ENCODE results near the gene SALL1.

The SALL1 gene

DNA sequence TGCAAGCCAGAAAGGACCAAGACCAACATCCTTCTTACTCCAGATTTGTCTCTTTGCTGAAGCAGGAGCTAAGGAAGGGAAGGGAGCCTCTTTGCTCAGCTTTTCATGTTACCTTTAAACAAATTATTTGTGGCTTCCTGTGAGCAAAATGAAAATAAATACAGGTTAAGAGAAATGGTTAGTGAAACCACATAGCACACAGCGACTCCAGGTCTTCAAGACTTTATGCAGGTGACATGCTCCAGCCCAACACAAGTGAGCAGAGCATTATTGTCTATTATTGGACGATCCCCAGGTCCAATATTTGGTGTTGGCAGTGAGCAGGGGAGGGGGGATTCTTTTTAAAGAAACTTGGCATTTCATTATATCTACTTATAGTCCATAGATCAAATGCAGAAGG is 53.3 kb downstream of the SALL1 start:
- no peak for DNase-seq
- H3K79me1 ChIP-seq (replicated peaks; ENCODE audit: low read length, poor library complexity, severe bottlenecking), result no peaks in the 10 kb centered on the region
- H3K14ac ChIP-seq (ENCODE audit: low read length in 2 of 2), result no peak overlapping the region
- H3K4me3 ChIP-seq (ENCODE audit: insufficient read depth in 1 of 2, low read depth in 1 of 2, low read length in 2 of 2), result no peak overlapping the region
- no peaks in the 10 kb centered on the region for H3K36me3 ChIP-seq (ENCODE audit: control insufficient read depth in 1 of 2, insufficient read depth in 2 of 2, low read depth in 1 of 2, low read length in 2 of 2)
- H3K18ac ChIP-seq (ENCODE audit: low read depth in 1 of 2, low read length in 2 of 2), result no peak overlapping the region
- no peak overlapping the region for H2BK5ac ChIP-seq (ENCODE audit: low read depth, low read length, poor library complexity, severe bottlenecking)
- no peak overlapping the region for H2BK120ac ChIP-seq (ENCODE audit: low read depth, low read length)
- no peak overlapping the region for H3K4me2 ChIP-seq (ENCODE audit: low read length, poor library complexity, severe bottlenecking)
- H3K4me1 ChIP-seq (ENCODE audit: control insufficient read depth, insufficient read depth, low read depth, low read length), result peaks cover 4% of the 10 kb centered on the region
- H3K27ac ChIP-seq (ENCODE audit: low read length, poor library complexity, severe bottlenecking), result no peak overlapping the region
- no peak overlapping the region for H3K23ac ChIP-seq (ENCODE audit: low read length in 2 of 2)
- no peak overlapping the region for H3K9ac ChIP-seq (ENCODE audit: low read length)
- H4K8ac ChIP-seq (ENCODE audit: low read length), result no peak overlapping the region
- H2BK15ac ChIP-seq (ENCODE audit: low read depth, poor library complexity, severe bottlenecking), result no peak overlapping the region
- no peak overlapping the region for H2AFZ ChIP-seq (ENCODE audit: low read depth, low read length)
- WGBS, result 64% methylated on average over 1 of the region's 2 CpGs
- no peak overlapping the region for H3K4ac ChIP-seq (ENCODE audit: low read depth in 1 of 2, low read length in 2 of 2)
- peaks cover 3% of the 10 kb centered on the region for H3K9me3 ChIP-seq (ENCODE audit: control insufficient read depth, low read length)
- peaks cover 16% of the 10 kb centered on the region in 2 experiments for H3K27me3 ChIP-seq (ENCODE audit: control insufficient read depth in 1 of 2, insufficient read depth in 1 of 2, low read length in 2 of 2)
- H4K91ac ChIP-seq (ENCODE audit: low read length), result no peak overlapping the region
- H2AK5ac ChIP-seq (ENCODE audit: low read length, severe bottlenecking), result no peak overlapping the region
- no peak overlapping the region for H2BK12ac ChIP-seq (ENCODE audit: low read length in 2 of 2)

DNA sequence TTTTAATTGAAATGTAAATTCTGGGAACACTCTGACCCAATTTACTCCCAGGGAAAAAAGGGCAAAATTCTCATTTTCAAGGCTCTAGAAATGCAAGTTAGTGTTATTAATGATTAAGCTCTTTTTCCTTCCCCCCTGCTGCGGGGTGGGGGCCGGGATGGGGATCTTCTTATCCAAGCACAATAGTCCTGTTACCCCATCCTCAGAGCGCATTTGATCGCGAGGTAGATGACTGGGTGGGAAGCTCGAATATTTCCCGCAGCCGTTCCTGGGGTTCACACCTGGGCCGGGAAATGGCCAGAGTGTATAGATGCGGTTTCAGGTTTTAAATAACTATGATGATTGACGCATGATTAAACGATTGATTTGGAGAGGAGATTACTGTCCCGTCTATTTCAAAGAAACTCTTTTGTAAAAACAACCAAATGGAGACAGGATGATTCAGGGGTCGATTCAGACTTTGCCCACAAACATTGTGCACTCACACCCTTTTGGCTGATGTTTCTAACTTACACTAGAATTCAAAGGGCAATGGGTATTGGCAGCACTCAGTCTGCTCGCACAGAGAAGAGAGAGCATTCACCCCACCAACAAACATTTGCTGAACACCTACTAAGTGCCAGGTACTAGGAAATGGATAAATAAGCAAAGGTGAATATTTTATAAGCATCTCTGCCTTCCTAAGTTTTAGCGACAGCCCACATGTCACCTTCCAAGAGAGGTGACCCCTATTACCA is 55.0 kb downstream of the SALL1 start:
- peaks cover 9% of the 10 kb centered on the region for H3K9me3 ChIP-seq (ENCODE audit: control insufficient read depth, low read length)
- no peak overlapping the region for H2BK15ac ChIP-seq (ENCODE audit: low read depth, poor library complexity, severe bottlenecking)
- H3K18ac ChIP-seq (ENCODE audit: low read depth in 1 of 2, low read length in 2 of 2), result no peak overlapping the region
- H3K4me3 ChIP-seq (ENCODE audit: insufficient read depth in 1 of 2, low read depth in 1 of 2, low read length in 2 of 2), result no peak overlapping the region
- H2AK5ac ChIP-seq (ENCODE audit: low read length, severe bottlenecking), result no peak overlapping the region
- H4K91ac ChIP-seq (ENCODE audit: low read length), result no peak overlapping the region
- no peak overlapping the region for H3K27ac ChIP-seq (ENCODE audit: low read length, poor library complexity, severe bottlenecking)
- H2BK120ac ChIP-seq (ENCODE audit: low read depth, low read length), result no peak overlapping the region
- no peaks in the 10 kb centered on the region for H3K79me1 ChIP-seq (replicated peaks; ENCODE audit: low read length, poor library complexity, severe bottlenecking)
- no peak overlapping the region for H3K14ac ChIP-seq (ENCODE audit: low read length in 2 of 2)
- no peak overlapping the region for H2BK12ac ChIP-seq (ENCODE audit: low read length in 2 of 2)
- H3K4me2 ChIP-seq (ENCODE audit: low read length, poor library complexity, severe bottlenecking), result no peak overlapping the region
- peaks cover 13% of the 10 kb centered on the region in 2 experiments for H3K27me3 ChIP-seq (ENCODE audit: control insufficient read depth in 1 of 2, insufficient read depth in 1 of 2, low read length in 2 of 2)
- no peak overlapping the region for H2AFZ ChIP-seq (ENCODE audit: low read depth, low read length)
- H3K36me3 ChIP-seq (ENCODE audit: control insufficient read depth in 1 of 2, insufficient read depth in 2 of 2, low read depth in 1 of 2, low read length in 2 of 2), result no peaks in the 10 kb centered on the region
- WGBS, result 77% methylated on average over 15 of the region's 16 CpGs
- no peak overlapping the region for H3K4ac ChIP-seq (ENCODE audit: low read depth in 1 of 2, low read length in 2 of 2)
- no peak overlapping the region for H3K23ac ChIP-seq (ENCODE audit: low read length in 2 of 2)
- H3K4me1 ChIP-seq (ENCODE audit: control insufficient read depth, insufficient read depth, low read depth, low read length), result peaks cover 4% of the 10 kb centered on the region
- H3K9ac ChIP-seq (ENCODE audit: low read length), result no peak overlapping the region
- DNase-seq, result no peak
- no peak overlapping the region for H4K8ac ChIP-seq (ENCODE audit: low read length)
- no peak overlapping the region for H2BK5ac ChIP-seq (ENCODE audit: low read depth, low read length, poor library complexity, severe bottlenecking)

DNA sequence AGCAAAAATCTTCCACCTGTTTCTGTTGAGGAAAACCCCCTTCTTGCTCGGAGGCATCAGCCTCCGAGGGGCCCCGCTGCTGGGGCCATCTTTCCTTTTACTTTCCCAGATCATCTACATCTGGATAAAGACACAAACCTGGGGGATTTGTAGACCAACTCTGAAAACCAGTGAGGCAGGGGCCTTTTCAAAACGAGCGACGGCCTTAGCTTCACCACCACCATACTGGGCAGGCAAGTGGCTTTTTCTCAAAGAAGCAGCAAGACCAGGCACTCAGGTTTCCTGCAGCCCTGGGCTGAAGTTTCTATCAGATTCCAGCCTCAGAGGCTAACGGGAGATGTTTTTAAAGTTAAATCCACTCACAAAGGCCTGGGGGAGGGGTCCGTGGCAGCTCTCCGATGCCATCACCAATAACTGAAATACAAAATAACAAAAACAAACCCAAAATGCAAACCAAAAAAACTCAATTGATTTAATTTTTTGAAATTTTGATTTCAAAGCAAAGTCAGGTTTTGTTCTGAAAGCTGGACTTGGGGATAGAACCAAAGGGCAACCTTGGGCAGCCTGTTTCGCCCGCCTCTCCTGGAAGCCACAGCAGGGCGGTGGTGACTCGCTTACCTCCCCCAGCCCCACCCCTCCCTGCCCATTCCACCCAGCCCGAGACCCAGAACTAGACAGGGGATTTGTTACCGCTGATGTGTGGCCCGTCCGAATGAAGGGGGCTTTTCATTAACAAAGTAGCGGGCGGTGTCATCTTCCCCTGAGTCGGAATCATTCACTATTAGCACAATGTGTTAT is 55.8 kb downstream of the SALL1 start:
- no peak overlapping the region for H2BK12ac ChIP-seq (ENCODE audit: low read length in 2 of 2)
- peaks cover 9% of the 10 kb centered on the region for H3K9me3 ChIP-seq (ENCODE audit: control insufficient read depth, low read length)
- H3K9ac ChIP-seq (ENCODE audit: low read length), result no peak overlapping the region
- no peaks in the 10 kb centered on the region for H3K36me3 ChIP-seq (ENCODE audit: control insufficient read depth in 1 of 2, insufficient read depth in 2 of 2, low read depth in 1 of 2, low read length in 2 of 2)
- WGBS, result 71% methylated on average over 12 of the region's 20 CpGs
- H2BK120ac ChIP-seq (ENCODE audit: low read depth, low read length), result no peak overlapping the region
- DNase-seq, result no peak
- no peak overlapping the region for H3K27ac ChIP-seq (ENCODE audit: low read length, poor library complexity, severe bottlenecking)
- peaks cover 4% of the 10 kb centered on the region for H3K4me1 ChIP-seq (ENCODE audit: control insufficient read depth, insufficient read depth, low read depth, low read length)
- no peak overlapping the region for H3K4ac ChIP-seq (ENCODE audit: low read depth in 1 of 2, low read length in 2 of 2)
- no peak overlapping the region for H3K23ac ChIP-seq (ENCODE audit: low read length in 2 of 2)
- peak overlapping the region in 1 of 2 experiments; percentile 16 for H3K14ac ChIP-seq (ENCODE audit: low read length in 2 of 2)
- H2AFZ ChIP-seq (ENCODE audit: low read depth, low read length), result no peak overlapping the region
- no peak overlapping the region for H2BK5ac ChIP-seq (ENCODE audit: low read depth, low read length, poor library complexity, severe bottlenecking)
- no peak overlapping the region for H2BK15ac ChIP-seq (ENCODE audit: low read depth, poor library complexity, severe bottlenecking)
- no peak overlapping the region for H3K18ac ChIP-seq (ENCODE audit: low read depth in 1 of 2, low read length in 2 of 2)
- H3K27me3 ChIP-seq (ENCODE audit: control insufficient read depth in 1 of 2, insufficient read depth in 1 of 2, low read length in 2 of 2), result peaks cover 13% of the 10 kb centered on the region in 2 experiments
- no peak overlapping the region for H4K91ac ChIP-seq (ENCODE audit: low read length)
- H3K4me2 ChIP-seq (ENCODE audit: low read length, poor library complexity, severe bottlenecking), result no peak overlapping the region
- H4K8ac ChIP-seq (ENCODE audit: low read length), result no peak overlapping the region
- no peak overlapping the region for H2AK5ac ChIP-seq (ENCODE audit: low read length, severe bottlenecking)
- H3K4me3 ChIP-seq (ENCODE audit: insufficient read depth in 1 of 2, low read depth in 1 of 2, low read length in 2 of 2), result no peak overlapping the region
- no peaks in the 10 kb centered on the region for H3K79me1 ChIP-seq (replicated peaks; ENCODE audit: low read length, poor library complexity, severe bottlenecking)

DNA sequence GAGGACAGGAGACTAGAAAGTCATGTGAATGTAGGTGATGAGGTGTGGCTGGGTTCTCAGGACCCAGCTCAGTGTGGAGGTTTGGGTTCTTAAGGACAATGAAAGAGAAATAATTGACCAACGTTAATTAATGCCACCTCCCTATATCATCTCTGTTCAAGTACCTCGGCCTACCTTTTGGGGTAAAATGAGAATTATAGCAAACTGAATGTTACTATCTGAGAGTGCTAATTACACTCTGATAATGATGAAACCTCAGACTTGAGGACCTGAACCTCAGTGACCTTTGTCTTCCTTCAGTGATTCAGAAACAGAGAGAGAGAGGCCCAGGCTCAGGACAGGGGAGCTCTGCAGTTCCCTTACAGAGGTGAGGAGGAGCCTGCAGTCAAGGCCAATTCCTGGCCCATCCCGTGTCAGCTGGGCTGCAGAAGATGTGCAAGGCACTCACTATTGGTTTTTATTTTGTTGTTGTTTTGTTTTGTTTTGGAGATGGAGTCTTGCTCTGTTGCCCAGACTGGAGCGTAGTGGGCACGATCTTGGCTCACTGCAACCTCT is 57.3 kb downstream of the SALL1 start:
- H3K9ac ChIP-seq (ENCODE audit: low read length), result no peak overlapping the region
- no peaks in the 10 kb centered on the region for H3K79me1 ChIP-seq (replicated peaks; ENCODE audit: low read length, poor library complexity, severe bottlenecking)
- peaks cover 4% of the 10 kb centered on the region for H3K4me1 ChIP-seq (ENCODE audit: control insufficient read depth, insufficient read depth, low read depth, low read length)
- H2BK5ac ChIP-seq (ENCODE audit: low read depth, low read length, poor library complexity, severe bottlenecking), result no peak overlapping the region
- H3K4me2 ChIP-seq (ENCODE audit: low read length, poor library complexity, severe bottlenecking), result no peak overlapping the region
- no peak overlapping the region for H3K4ac ChIP-seq (ENCODE audit: low read depth in 1 of 2, low read length in 2 of 2)
- H2BK12ac ChIP-seq (ENCODE audit: low read length in 2 of 2), result no peak overlapping the region
- no peak overlapping the region for H2AFZ ChIP-seq (ENCODE audit: low read depth, low read length)
- no peak overlapping the region for H2AK5ac ChIP-seq (ENCODE audit: low read length, severe bottlenecking)
- DNase-seq, result no peak
- H2BK120ac ChIP-seq (ENCODE audit: low read depth, low read length), result no peak overlapping the region
- peaks cover 9% of the 10 kb centered on the region for H3K9me3 ChIP-seq (ENCODE audit: control insufficient read depth, low read length)
- no peaks in the 10 kb centered on the region for H3K36me3 ChIP-seq (ENCODE audit: control insufficient read depth in 1 of 2, insufficient read depth in 2 of 2, low read depth in 1 of 2, low read length in 2 of 2)
- H4K91ac ChIP-seq (ENCODE audit: low read length), result no peak overlapping the region
- no peak overlapping the region for H3K14ac ChIP-seq (ENCODE audit: low read length in 2 of 2)
- H2BK15ac ChIP-seq (ENCODE audit: low read depth, poor library complexity, severe bottlenecking), result no peak overlapping the region
- no peak overlapping the region for H3K4me3 ChIP-seq (ENCODE audit: insufficient read depth in 1 of 2, low read depth in 1 of 2, low read length in 2 of 2)
- 38% methylated on average over 3 of the region's 5 CpGs for WGBS
- no peak overlapping the region for H3K23ac ChIP-seq (ENCODE audit: low read length in 2 of 2)
- H3K18ac ChIP-seq (ENCODE audit: low read depth in 1 of 2, low read length in 2 of 2), result no peak overlapping the region
- H4K8ac ChIP-seq (ENCODE audit: low read length), result no peak overlapping the region
- no peak overlapping the region for H3K27ac ChIP-seq (ENCODE audit: low read length, poor library complexity, severe bottlenecking)
- H3K27me3 ChIP-seq (ENCODE audit: control insufficient read depth in 1 of 2, insufficient read depth in 1 of 2, low read length in 2 of 2), result peaks cover 13% of the 10 kb centered on the region in 2 experiments
